H9 (cell line): Measurements from ENCODE around the gene ELAVL1. TPM values are rescaled to one million over a fixed set of nuclear protein-coding genes. Genes with fewer than 3 reads are reported as not detected.

Experiments
- DNase-seq: peaks from one replicate; pipeline ENCODE4 v3.0.0-alpha.2; 2017
- H2AFZ ChIP-seq: one replicate; pipeline ENCODE4 v1.6.1; 2013; ENCODE audit warnings: mild to moderate bottlenecking, low read length, control low read depth, moderate library complexity
- H2AK5ac ChIP-seq: 2 replicates; pipeline ENCODE4 v1.6.1; 2013; ENCODE audit warnings: low read length, control low read depth, mixed read lengths; ENCODE audit not compliant: insufficient read length
- H2BK120ac ChIP-seq: one replicate; pipeline ENCODE4 v1.6.1; 2013; ENCODE audit warnings: low read depth, mild to moderate bottlenecking, low read length, control low read depth, inconsistent platforms; ENCODE audit not compliant: poor library complexity, severe bottlenecking
- H2BK12ac ChIP-seq: 2 replicates; pipeline ENCODE4 v1.6.1; 2013; ENCODE audit warnings: low read length, control low read depth, mixed read lengths, low read depth; ENCODE audit not compliant: insufficient read length
- H2BK15ac ChIP-seq: 2 replicates; pipeline ENCODE4 v1.6.1; 2013; ENCODE audit warnings: low read depth, low read length, control low read depth
- H2BK20ac ChIP-seq: one replicate; pipeline ENCODE4 v1.6.1; 2013; ENCODE audit warnings: low read depth, mild to moderate bottlenecking, low read length, control low read depth, inconsistent platforms; ENCODE audit not compliant: poor library complexity, severe bottlenecking
- H2BK5ac ChIP-seq: 2 replicates; pipeline ENCODE4 v1.6.1; 2013; ENCODE audit warnings: low read length, control low read depth, mixed read lengths; ENCODE audit not compliant: insufficient read length
- H3K14ac ChIP-seq: 2 replicates; pipeline ENCODE4 v1.6.1; 2013; ENCODE audit warnings: low read length, control low read depth; ENCODE audit not compliant: insufficient read depth
- H3K18ac ChIP-seq: 2 replicates; pipeline ENCODE4 v1.6.1; 2013; ENCODE audit warnings: low read depth, mild to moderate bottlenecking, mixed read lengths, low read length, control low read depth; ENCODE audit not compliant: insufficient read length
- H3K23ac ChIP-seq: 2 replicates; pipeline ENCODE4 v1.6.1; 2013; ENCODE audit warnings: low read length, control low read depth, mixed read lengths, low read depth; ENCODE audit not compliant: insufficient read length
- H3K23me2 ChIP-seq: 2 replicates; pipeline ENCODE4 v1.6.1; 2013; ENCODE audit warnings: low read depth, mild to moderate bottlenecking, mixed read lengths, low read length, control low read depth; ENCODE audit not compliant: insufficient read length, poor library complexity, severe bottlenecking
- H3K27ac ChIP-seq: 2 replicates; pipeline ENCODE4 v1.5.1; 2013; ENCODE audit warnings: low read length, control low read depth, mixed read lengths, low read depth; ENCODE audit not compliant: insufficient read length
- H3K27me3 ChIP-seq: 2 replicates; pipeline ENCODE4 v1.6.1; 2013; ENCODE audit warnings: low read length, control low read depth, inconsistent platforms; ENCODE audit not compliant: insufficient read depth
- H3K4ac ChIP-seq: 2 replicates; pipeline ENCODE4 v1.6.1; 2013; ENCODE audit warnings: low read depth, mild to moderate bottlenecking, control low read depth, inconsistent platforms, low read length, moderate library complexity
- H3K4me1 ChIP-seq: 2 replicates; pipeline ENCODE4 v1.6.1; 2013; ENCODE audit warnings: low read length, control low read depth, inconsistent platforms; ENCODE audit not compliant: insufficient read depth
- H3K4me2 ChIP-seq: 2 replicates; pipeline ENCODE4 v1.6.1; 2013; ENCODE audit warnings: low read length, control low read depth, mixed read lengths; ENCODE audit not compliant: insufficient read length, insufficient read depth
- H3K56ac ChIP-seq: 2 replicates; pipeline ENCODE4 v1.6.1; 2013; ENCODE audit warnings: low read depth, mild to moderate bottlenecking, mixed read lengths, low read length, control low read depth; ENCODE audit not compliant: insufficient read length
- H3K79me1 ChIP-seq: 2 replicates; pipeline ENCODE4 v1.6.1; 2013; ENCODE audit warnings: low read depth, mild to moderate bottlenecking, moderate library complexity, low read length, control low read depth, inconsistent platforms; ENCODE audit not compliant: insufficient read depth, poor library complexity, severe bottlenecking
- H3K79me2 ChIP-seq: 2 replicates; pipeline ENCODE4 v1.6.1; 2013; ENCODE audit warnings: low read length, control low read depth, inconsistent platforms; ENCODE audit not compliant: insufficient read depth
- H3K9ac ChIP-seq: 2 replicates; pipeline ENCODE4 v1.6.1; 2013; ENCODE audit warnings: low read length, control low read depth, mixed read lengths; ENCODE audit not compliant: insufficient read length; ENCODE audit errors: extremely low read depth
- H3K9me3 ChIP-seq: one replicate; pipeline ENCODE4 v1.6.1; 2013; ENCODE audit warnings: low read depth, low read length, inconsistent platforms; ENCODE audit not compliant: control insufficient read depth
- H3T11ph ChIP-seq: one replicate; pipeline ENCODE4 v1.6.1; 2013; ENCODE audit warnings: mild to moderate bottlenecking, low read length, control low read depth, inconsistent platforms
- H4K20me1 ChIP-seq: one replicate; pipeline ENCODE4 v1.6.1; 2013; ENCODE audit not compliant: control insufficient read depth, insufficient read length, insufficient read depth
- H4K5ac ChIP-seq: 2 replicates; pipeline ENCODE4 v1.6.1; 2013; ENCODE audit warnings: low read depth, mild to moderate bottlenecking, mixed read lengths, low read length, control low read depth; ENCODE audit not compliant: insufficient read length
- H4K8ac ChIP-seq: replicated peaks from 2 replicates; pipeline ENCODE4 v1.6.1; 2013; ENCODE audit warnings: low read length, control low read depth, mixed read lengths, low read depth; ENCODE audit not compliant: insufficient read length
- H4K91ac ChIP-seq: 2 replicates; pipeline ENCODE4 v1.6.1; 2013; ENCODE audit warnings: low read depth, mild to moderate bottlenecking, moderate library complexity, mixed read lengths, low read length, control low read depth; ENCODE audit not compliant: insufficient read length
- H3K27ac Mint-ChIP-seq, 3 experiments: 2 replicates in 2 of 3; 3 replicates in 1 of 3; pipeline ENCODE4 v1.8.0; 2020 to 2021; ENCODE audit warnings: mixed read lengths in 3 of 3, mild to moderate bottlenecking in 1 of 3, moderate library complexity in 1 of 3
- H3K27me3 Mint-ChIP-seq: 2 replicates; pipeline ENCODE4 v1.8.0; 2021; ENCODE audit warnings: low read depth, mild to moderate bottlenecking, moderate library complexity, mixed read lengths
- H3K36me3 Mint-ChIP-seq, 3 experiments: 2 replicates in 2 of 3; 3 replicates in 1 of 3; pipeline ENCODE4 v1.8.0; 2020 to 2021; ENCODE audit warnings: low read depth in 3 of 3, mixed read lengths in 3 of 3; ENCODE audit not compliant: insufficient read depth in 1 of 3
- H3K4me1 Mint-ChIP-seq, 2 experiments: 2 replicates each; pipeline ENCODE4 v1.8.0; 2020; ENCODE audit warnings: mixed read lengths in 2 of 2
- H3K4me3 Mint-ChIP-seq, 2 experiments: 2 replicates in 1 of 2; 3 replicates in 1 of 2; pipeline ENCODE4 v1.8.0; 2020 to 2021; ENCODE audit warnings: mild to moderate bottlenecking in 2 of 2, mixed read lengths in 2 of 2, moderate library complexity in 1 of 2
- H3K9me3 Mint-ChIP-seq, 2 experiments: 2 replicates in 1 of 2; 3 replicates in 1 of 2; pipeline ENCODE4 v1.8.0; 2020; ENCODE audit warnings: mild to moderate bottlenecking in 2 of 2, mixed read lengths in 2 of 2, moderate library complexity in 1 of 2
- CTCF ChIP-seq: fragments of 200-600 bp; sonication (generic); conservative IDR thresholded peaks from 3 replicates; pipeline ENCODE4 v1.8.0; 2021; ENCODE audit warnings: antibody characterized with exemption, mild to moderate bottlenecking
- WGBS: extraction: QIAGEN DNeasy Blood & Tissue Kit; methylation state at CpG from one replicate; pipeline ENCODE4 v1.1.7; 2013; ENCODE audit warnings: missing lambda C conversion rate, low lambda C conversion rate, mixed read lengths; ENCODE audit not compliant: insufficient read length; ENCODE audit errors: extremely low coverage; 5-methylcytosine and 5-hydroxymethylcytosine counted together
- total RNA-seq: library from RNA; stranded (reverse); gene quantifications from 2 replicates; pipeline ENCODE4 v1.2.1, GENCODE V29; 2021

Gene ELAVL1
- total RNA-seq, 1 experiment from 2014 or later: 149 TPM

DNA sequence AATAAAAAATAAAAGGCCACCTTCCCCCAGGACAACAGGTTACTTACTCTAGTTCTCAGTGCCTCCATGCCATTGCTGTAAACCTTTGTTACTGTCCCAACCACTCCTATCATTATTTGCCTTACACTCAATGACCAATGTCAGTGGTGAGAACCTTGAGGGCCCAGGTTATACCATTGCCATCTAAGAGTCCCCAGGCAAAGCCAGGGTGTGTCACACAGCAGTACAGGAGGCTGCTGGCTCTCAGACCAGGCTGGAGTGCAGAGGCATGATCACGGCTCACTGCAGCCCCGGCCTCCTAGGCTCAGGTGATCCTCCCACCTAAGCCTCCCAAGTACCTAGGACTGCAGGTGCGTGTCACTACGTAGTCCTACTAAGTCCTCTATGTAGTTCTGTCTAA, 6.1 kb downstream of the ELAVL1 start:
- Histone ChIP-seq H3K9me3 (no peaks in the 10 kb centered on the region), H3K4me1 (peaks cover 11% of the 10 kb centered on the region; the same call in 1 of the 2 replicates), H3K14ac (no peak overlapping the region), H3K4ac (no peak overlapping the region), H2AFZ (no peak overlapping the region), H3K56ac (no peak overlapping the region), H2BK120ac (no peak overlapping the region), H3K4me2 (no peak overlapping the region), H3K23me2 (peaks cover 10% of the 10 kb centered on the region), H2BK5ac (no peak overlapping the region), H2BK12ac (no peak overlapping the region), H4K91ac (no peak overlapping the region), H3T11ph (no peak overlapping the region), H3K79me2 (peaks cover 78% of the 10 kb centered on the region), H3K23ac (no peak overlapping the region), H3K79me1 (peaks cover 3% of the 10 kb centered on the region), H2BK20ac (no peak overlapping the region), H4K20me1 (peaks cover 8% of the 10 kb centered on the region), H3K27me3 (no peaks in the 10 kb centered on the region), H3K18ac (no peak overlapping the region), H2BK15ac (no peak overlapping the region), H4K8ac (no peak overlapping the region), H2AK5ac (no peak overlapping the region), H4K5ac (no peak overlapping the region), H3K27ac (no peak overlapping the region), H3K9ac (no peak overlapping the region)
- WGBS: no CpG with 5 or more reads among the region's 4 CpGs
- Mint-ChIP-seq H3K9me3 (no peaks in the 10 kb centered on the region), H3K27ac (peak overlapping the region in 1 of 3 experiments; percentile 8; a peak in 2 of 7 replicates), H3K4me1 (peaks cover 50 to 62% of the 10 kb centered on the region in 2 experiments), H3K4me3 (no peak overlapping the region), H3K27me3 (no peaks in the 10 kb centered on the region), H3K36me3 (peaks cover 11 to 30% (median 20%) of the 10 kb centered on the region in 3 experiments)
- no peak for DNase-seq
- no peak for TF ChIP-seq CTCF
